Keratinocyte (primary cell): ENCODE data around the gene CRKL.

ENCODE experiments used
- CTCF ChIP-seq, 3 experiments: IDR thresholded peaks in 1 of 3; conservative IDR thresholded peaks in 1 of 3; optimal IDR thresholded peaks in 1 of 3; 2 replicates in 2 of 3; 3 replicates in 1 of 3; pipeline versions ENCODE3 to v1.5.1; 2011; ENCODE audit warnings: low read length in 3 of 3, mild to moderate bottlenecking in 3 of 3, moderate library complexity in 2 of 3, control low read depth in 1 of 3, inconsistent platforms in 1 of 3; ENCODE audit not compliant: insufficient read depth in 2 of 3; ENCODE audit errors: extremely low read depth in 1 of 3
- EZH2 ChIP-seq: IDR thresholded peaks from one replicate; pipeline ENCODE4 v1.6.1; 2012; ENCODE audit warnings: inconsistent platforms, mild to moderate bottlenecking, low read length, moderate library complexity

GRCh38 chr22:20927940-20928572 lies 10.8 kb downstream of the CRKL start:
- TF ChIP-seq CTCF (optimal IDR thresholded peaks at IDR 0.05 in 1 of 3, IDR thresholded peaks at IDR 0.05 in 1 of 3, conservative IDR thresholded peaks at IDR 0.05 in 1 of 3; ENCODE audit: extremely low read depth in 1 of 3, insufficient read depth in 2 of 3, low read length in 3 of 3): no peak
- TF ChIP-seq EZH2: no peak
